ENCODE measurements around the gene PTCD1. TPM values are rescaled to one million over a fixed set of nuclear protein-coding genes. Genes with fewer than 3 reads are reported as not detected.

PTCD1 gene
- 2.6 TPM for total RNA-seq

DNA sequence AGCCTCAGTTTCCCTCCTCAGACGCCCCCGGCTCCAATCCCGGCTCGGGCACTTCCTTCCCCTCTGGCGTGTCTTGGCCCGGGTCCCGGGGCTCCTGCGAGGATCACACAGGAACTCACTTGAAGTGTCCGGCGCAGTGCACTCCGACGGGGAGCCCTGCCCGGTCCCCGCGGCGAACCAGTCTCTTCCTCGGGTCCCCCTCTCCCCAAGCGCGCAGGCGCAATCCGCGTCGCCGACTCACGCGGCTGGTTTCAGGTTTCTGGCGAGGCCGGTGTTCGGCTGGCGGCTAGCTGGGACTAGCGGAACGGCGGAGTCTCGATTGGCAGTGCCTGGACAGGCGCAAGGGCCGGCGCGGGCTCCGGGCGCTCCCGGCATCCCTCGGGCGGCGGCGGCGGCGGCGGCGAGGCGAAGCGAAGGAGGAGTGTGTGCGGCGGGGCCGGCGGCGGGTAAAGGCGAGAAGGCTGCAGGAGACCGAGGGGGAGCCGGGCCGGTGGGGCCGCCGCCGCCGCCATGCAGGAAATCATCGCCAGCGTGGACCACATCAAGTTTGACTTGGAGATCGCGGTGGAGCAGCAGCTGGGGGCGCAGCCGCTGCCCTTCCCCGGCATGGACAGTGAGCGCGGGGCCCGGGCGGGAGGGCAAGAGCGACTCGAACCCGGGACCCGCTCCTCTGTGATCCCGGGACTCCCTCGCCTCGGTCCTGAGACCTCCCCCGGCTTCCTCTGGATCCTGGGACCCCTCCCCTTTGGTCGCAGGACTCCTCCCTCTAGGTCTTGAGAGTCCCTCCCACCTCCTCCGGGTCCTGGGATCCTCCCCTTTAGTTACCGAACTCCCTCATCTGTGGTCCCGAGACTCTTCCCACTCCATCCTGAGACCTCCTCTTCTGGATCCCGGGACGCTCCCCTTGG lies at the start of gene PTCD1, which contains the start of gene CPSF4:
Gene PTCD1 (minus strand): TSS at position 226 of the 908 bp plus-strand sequence. CDS start 3,556 bp downstream, outside the sequence.
Gene CPSF4 (plus strand): TSS at position 371 of the 908 bp plus-strand sequence. CDS start 140 bp downstream, at position 511.
- intact Hi-C loops (cut with DNase I) = loop anchor here (2.0 kb wide), 2 partner anchors 28 to 30 kb away; partner anchors contain the start of genes ATP5MF, BUD31 and PDAP1
- DNase-seq (ENCODE audit: low spot score in 2 of 2) = peak; percentile 79 to 97
- Histone ChIP-seq H3K27me3 (no peaks in the 10 kb centered on the region), H3K4me3 (peak within 1 kb of the TSS; percentile 80 to 91), H3K27ac (peak within 1 kb of the TSS; percentile 85 to 87), H3K4me1 (peaks cover 5 to 22% of the 10 kb centered on the region in 2 donors), H3K36me3 (peaks cover 10 to 13% of the 10 kb centered on the region in 2 donors), H3K9me3 (no peaks in the 10 kb centered on the region)
- no peak for TF ChIP-seq CTCF (IDR thresholded peaks at IDR 0.05)

- intact Hi-C loops (cut with DNase I) = no loop called here
- no peak for TF ChIP-seq CTCF (IDR thresholded peaks at IDR 0.05)
- H3K9me3 ChIP-seq = no peaks in the 10 kb centered on the region
- DNase-seq (ENCODE audit: low spot score in 2 of 2) = no peak
- peaks cover 6 to 34% of the 10 kb centered on the region in 2 donors for H3K36me3 ChIP-seq
- no peak overlapping the region for H3K4me3 ChIP-seq
- H3K27ac ChIP-seq = no peak overlapping the region
- H3K27me3 ChIP-seq = no peaks in the 10 kb centered on the region
- H3K4me1 ChIP-seq = no peaks in the 10 kb centered on the region
Measured at GRCh38 chr7:99485094-99485493, 46.5 kb upstream of the PTCD1 start.

DNA sequence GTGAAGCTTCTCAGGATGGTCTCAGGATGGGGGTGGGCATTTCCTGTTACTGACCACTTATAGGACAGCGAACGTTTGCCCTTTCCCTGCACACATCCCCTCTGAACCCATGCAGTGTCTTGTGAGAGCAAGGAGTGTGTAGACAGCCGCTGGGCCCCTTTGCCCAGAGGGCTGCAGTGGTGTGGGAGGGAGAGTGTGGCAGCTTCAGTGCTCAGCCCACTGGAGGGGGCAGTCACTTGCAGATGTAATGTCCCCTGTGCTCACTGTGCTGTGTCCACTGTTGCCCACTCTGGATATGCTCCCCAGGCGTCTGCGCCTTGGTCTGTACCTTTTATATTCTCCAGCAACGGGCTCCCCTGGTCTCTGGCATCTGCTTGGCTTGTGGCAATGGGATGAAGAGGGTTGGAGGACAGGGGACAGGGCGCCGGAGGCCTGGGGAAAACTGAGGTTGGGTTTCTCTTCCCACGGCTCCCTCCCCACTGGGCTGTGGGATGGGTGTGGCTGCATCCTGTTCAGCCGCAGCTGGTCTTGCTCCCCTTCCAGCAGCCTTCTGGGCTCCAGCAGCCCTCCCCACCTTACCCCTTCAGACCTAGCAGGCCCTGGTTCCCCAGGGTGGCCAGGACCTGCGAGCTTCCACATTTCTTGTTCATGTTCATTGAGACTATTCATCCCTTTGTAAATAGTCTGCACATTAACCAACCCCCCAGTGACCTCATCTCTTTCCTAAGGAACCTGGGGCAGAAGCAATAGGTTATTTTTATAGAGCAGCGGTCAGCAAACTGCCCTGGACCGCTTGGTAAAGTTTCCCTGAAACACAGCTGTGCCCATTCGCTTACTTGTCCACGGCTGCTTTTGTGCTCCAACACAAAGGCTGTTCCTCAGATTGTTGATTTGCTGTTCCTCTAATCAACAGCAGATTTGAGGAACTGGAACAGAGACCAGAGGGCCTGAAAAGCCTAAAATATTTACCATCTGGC lies 40.2 kb upstream of the PTCD1 start:
- Histone ChIP-seq H3K4me1 (peaks cover 0 to 3% of the 10 kb centered on the region in 2 donors), H3K27ac (no peak overlapping the region), H3K36me3 (peaks cover 8 to 17% of the 10 kb centered on the region in 2 donors), H3K4me3 (no peak overlapping the region), H3K9me3 (no peaks in the 10 kb centered on the region), H3K27me3 (no peaks in the 10 kb centered on the region)
- DNase-seq (ENCODE audit: low spot score in 2 of 2) = no peak
- intact Hi-C loops (cut with DNase I) = no loop called here
- no peak for TF ChIP-seq CTCF (IDR thresholded peaks at IDR 0.05)

DNA sequence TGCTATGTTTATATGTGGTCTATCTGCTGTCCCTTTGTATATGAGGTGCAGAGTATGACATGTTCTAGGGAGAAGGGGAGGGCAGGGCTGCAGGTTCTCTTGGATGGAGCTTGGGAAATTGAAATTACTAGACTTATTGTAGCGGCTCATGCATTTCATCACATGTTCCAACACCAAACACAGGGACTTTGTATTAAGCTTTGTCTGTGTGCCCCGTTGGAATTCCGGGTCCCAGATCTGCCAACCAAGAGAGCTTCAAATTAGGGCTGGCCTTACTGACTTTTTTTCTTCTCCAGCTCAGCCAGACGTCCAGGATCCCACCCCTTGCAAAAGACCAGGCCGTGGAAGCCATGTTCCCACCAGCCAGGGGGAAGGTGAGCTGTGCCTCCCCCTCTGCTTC lies 37.5 kb upstream of the PTCD1 start:
- Histone ChIP-seq H3K4me1 (peaks cover 0 to 14% of the 10 kb centered on the region in 2 donors), H3K4me3 (no peak overlapping the region), H3K9me3 (no peaks in the 10 kb centered on the region), H3K27ac (no peak overlapping the region), H3K27me3 (no peaks in the 10 kb centered on the region), H3K36me3 (peaks cover 7 to 8% of the 10 kb centered on the region in 2 donors)
- no peak for TF ChIP-seq CTCF (IDR thresholded peaks at IDR 0.05)
- no peak for DNase-seq (ENCODE audit: low spot score in 2 of 2)
- intact Hi-C loops (cut with DNase I) = no loop called here

- no peak for DNase-seq (ENCODE audit: low spot score in 2 of 2)
- intact Hi-C loops (cut with DNase I) = loop anchor here (2.0 kb wide), 1 partner anchor 64 kb away; the partner anchor contains the start of genes BUD31 and PDAP1
- Histone ChIP-seq H3K27me3 (no peaks in the 10 kb centered on the region), H3K36me3 (no peaks in the 10 kb centered on the region), H3K9me3 (no peaks in the 10 kb centered on the region), H3K4me3 (peak overlapping the region; percentile 61 to 95), H3K27ac (peak overlapping the region in 1 of 2 donors; percentile 83), H3K4me1 (peaks cover 0 to 14% of the 10 kb centered on the region in 2 donors)
- TF ChIP-seq CTCF (IDR thresholded peaks at IDR 0.05) = no peak
Measured at GRCh38 chr7:99473315-99473596, 34.7 kb upstream of the PTCD1 start.

All from ascending aorta (tissue), 2 donors.